ELR (cell line): ENCODE data around the gene UVRAG.

Experiments
- DNase-seq: peaks from one replicate; pipeline ENCODE4 v3.0.0-alpha.2; 2015; ENCODE audit warnings: low read depth

UVRAG gene

DNA sequence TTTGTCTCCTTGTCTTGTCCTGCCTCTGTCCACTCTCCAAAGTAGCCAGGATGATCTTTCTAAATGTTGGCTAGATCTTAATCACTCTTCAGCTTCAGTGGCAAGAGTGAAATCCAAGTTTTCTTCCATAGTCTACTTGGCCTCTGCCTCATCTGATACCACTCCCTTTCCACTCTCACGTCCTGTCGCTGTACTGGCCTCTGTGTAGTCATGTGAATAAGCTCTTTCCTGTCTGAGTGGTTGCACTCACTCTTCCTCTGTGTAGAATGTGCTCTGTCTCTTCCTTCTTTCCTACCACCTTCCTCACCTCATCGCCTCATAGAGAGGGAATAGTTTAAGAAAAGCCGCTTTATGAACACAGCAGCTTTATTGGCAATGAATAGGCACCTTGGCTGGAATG is 304.8 kb downstream of the UVRAG start:
- no peak for DNase-seq

DNA sequence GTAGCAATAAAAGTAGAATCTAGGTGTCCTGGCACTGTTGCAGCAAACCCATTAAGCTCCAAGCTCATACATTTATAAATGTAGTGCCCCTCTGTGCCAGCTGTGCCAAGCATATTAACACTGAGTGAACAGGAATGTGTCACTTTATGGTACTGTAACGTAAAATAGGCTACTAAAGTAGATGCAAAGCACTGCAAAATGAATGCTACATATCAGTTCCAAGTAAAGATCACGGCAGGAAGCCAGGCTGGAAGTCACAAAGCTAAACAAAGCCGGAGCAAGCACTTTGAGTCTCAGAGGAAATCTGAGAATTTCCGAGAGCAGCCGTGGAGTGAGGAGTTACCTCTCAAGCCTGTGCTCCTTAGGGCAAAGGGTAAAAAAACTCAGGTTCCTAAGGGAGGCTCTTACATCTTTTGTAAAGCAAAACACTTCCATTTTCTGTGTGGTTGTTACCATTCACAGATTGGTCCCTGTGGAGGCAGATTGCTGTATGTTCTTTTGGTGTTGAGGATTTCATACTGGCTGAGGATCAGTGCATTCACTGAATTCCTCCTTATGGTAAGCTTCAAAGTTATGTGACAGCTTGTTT is 305.6 kb downstream of the UVRAG start:
- DNase-seq, result no peak

- no peak for DNase-seq
Measured at GRCh38 chr11:76123248-76123647, 308.2 kb downstream of the UVRAG start.

DNA sequence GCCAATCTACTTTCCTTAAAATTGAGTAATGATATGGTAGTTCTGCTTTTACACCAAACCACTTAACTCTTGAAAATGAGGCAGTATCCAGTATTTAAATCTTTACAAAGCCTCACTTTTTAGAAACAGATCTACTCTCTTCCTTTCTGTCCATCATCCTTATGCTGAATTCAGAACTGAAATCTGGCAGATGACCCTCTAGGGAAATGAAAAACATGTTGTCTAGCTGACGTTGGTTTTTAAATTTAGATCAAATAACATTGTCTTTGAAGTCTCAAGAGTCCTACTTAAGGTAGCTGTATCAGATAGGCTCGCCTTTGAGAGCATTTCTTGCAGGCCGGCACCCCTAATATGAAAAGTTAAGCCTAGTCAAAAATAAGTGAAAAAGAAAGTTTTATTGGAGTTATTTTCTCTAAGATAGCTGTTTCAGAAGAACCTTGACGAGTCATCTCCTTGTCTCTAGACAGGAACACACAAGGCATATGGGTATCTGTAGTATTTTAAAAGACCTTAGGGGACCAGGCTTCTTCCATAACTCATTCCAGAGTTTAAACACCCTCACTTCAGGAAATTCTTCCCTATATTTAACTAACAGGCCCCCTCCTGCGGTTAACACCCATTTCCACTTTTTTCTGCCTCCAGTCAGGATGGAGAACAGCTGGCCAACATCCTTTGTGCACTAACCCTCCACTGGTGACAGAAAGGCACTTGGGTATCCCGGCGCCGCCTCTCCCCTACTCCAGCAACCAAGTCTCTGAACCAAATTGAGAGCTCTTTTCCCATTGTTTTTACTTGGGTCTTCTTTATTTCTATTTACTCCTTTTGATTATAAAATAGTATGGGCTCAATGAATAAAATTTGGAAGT is 310.1 kb downstream of the UVRAG start:
- DNase-seq, result no peak

GRCh38 chr11:76129729-76130128 is 314.7 kb downstream of the UVRAG start:
- DNase-seq, result no peak

DNA sequence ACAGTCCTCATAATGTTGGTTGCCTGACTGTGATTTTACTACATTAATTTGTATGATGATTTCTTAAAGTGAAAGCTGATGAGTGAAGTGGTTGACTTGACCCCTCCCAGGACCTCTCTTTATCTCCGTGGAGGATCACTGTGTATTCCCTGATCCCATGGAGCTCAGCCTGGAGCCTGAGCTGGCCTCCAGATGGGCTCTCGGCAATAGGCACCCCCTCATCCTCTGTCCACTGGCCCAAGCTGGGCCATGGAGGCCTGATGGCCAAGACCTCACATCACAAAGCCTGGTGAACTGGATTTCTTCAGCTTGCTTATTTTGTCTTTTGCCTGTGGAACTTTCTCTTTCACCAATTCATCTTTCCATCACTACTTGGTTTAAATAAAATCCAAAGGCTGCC is 316.1 kb downstream of the UVRAG start:
- DNase-seq, result no peak

DNA sequence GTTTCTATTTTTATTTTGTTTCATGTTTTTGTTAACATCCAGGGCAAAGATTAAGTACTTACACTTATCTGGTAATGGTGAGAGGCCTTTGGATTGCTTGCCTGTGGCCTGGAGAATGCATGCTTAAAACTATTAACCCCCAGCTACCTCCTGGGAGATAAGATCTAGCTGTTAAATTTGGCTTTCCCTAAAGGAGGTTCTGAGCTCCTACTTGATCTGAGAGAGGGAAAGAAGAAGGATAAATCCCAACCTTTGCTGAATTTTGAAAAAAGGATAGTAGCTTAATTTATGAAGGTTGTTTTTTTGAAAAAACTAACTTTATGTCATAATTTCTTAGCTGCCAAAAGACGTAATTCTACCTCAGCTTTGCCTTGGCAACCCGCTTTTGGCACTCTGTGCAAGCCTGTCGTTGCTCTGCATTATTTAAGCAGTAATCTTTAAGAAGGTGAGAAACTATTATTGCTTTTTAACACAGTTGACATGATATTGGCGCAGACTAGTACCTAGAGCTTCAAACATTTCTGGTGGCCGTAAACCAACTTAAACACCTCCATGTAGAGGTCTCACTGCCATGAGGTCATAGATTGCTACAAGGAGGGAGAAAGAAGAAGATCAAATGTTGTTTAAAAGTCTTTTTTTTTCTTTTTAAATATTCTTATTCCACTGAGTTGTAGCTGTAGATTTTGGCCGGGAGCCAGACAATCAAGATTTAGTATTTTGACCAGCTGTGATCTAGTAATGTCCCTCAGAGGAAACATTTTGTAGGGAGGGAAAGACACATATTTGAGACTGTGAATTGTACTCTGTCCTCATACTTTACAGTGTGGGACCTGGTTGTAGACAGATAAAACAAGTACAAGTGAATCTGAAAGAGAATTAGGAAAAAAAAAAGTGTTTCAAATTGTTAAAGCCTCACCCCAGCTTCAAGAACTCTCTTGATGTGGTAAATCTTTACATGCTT is 316.9 kb downstream of the UVRAG start:
- no peak for DNase-seq

DNA sequence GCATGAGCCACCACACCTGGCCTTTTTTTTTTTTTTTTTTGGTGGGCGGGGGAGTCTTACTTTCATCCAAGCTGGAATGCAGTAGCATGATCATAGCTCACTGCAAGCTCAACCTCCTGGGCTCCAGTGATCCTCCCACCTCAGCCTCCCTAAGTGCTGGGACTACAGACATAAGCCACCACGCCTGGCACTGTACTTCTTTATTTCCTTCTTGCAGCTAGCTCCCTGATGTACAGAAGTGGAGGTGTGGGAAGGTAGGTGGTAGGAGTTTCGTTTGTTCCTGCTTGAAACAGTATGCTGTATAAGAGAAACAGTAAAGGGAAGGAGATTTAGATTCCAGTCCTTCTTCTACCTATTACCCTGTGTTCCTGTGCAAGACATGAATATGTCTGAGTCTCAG is 319.2 kb downstream of the UVRAG start:
- no peak for DNase-seq

GRCh38 chr11:76135491-76135890 is 320.5 kb downstream of the UVRAG start:
- DNase-seq, result no peak

GRCh38 chr11:76139314-76139713 is 324.3 kb downstream of the UVRAG start:
- no peak for DNase-seq

GRCh38 chr11:76140912-76141574 is 326.0 kb downstream of the UVRAG start:
- no peak for DNase-seq

DNA sequence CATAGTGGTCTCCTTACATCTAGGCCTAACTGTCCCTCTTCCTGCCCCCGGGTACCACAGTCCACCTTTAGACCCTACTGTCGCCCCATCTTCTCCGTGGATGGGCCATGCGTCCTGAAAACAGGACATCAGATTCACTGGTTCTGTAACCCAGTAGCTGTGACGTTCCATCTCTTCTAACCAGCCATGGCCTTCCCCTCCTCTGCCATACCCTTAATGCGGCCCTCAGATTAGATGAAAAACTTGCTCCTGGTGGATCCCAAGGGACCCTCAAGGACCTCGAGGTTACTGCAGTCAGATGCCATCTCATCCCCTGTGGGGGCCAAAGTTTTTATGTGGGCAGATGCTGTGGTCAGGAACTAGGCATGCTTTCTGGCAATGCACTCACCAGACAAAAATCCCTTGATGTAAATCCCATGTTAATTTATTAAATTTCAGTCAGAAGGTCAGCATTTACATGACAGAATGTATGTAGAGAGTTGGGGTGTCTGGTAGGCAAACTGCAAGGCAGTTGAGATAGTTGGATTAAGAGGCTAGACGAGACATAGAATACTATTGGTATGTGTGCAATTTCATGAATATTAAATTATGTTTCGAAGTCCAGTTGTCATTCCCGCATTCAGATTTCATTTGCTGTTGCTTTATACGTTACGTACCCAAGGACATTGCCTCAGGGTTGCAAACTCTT is 327.0 kb downstream of the UVRAG start:
- no peak for DNase-seq

DNA sequence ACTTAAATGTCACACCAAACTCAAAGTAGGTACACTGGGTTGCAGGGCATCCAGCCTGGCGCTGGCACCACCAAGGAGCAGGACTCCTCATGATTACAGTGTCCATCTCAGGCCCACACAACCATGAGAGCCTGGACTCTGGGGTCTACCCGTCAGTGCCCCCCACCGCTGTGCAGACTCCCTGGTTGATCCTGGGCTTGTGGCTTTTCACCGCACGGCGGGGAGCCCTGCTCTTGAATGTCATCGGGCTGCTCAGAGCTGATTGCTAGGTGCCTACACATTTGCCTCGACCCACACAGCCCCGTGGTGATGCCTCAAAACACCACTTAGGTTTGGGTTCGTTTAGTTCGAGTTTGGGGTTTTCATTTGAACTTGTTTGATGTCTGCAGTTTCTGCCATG is 328.3 kb downstream of the UVRAG start:
- DNase-seq, result no peak

GRCh38 chr11:76147106-76147740 is 332.2 kb downstream of the UVRAG start:
- no peak for DNase-seq

- no peak for DNase-seq
Measured at GRCh38 chr11:76148231-76148630, 333.2 kb downstream of the UVRAG start.

DNA sequence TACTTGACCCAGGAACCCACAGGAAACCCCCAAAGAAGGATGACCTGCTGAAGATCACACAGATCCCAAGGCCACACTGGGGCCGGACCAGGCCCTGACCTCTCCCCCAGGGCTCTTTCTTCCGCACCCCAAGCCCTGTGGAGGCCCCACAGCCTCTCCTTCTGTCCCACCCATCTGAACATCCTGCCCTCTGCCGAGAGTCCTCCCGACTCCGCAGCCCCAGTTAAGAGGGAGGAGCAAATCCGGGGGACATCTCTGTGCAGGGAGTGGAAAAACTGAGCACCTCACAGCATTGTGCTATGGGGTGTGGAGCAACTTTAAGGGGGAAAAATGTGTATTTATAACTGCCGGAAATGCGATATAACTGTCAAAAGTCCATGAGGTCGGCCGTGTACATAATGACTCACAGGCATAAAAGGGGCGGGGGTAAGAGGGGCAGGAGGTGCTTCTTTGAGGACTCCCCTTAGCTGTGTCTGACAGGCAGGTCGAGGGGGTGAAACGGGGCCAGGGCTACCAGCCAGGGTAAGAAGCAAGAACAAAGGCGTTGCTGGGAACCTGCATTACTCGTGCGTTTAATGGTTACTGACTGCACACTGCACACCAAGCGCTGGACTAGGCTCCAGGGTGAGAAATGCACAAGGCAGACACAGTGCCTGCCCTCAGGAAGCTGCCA is 334.1 kb downstream of the UVRAG start:
- no peak for DNase-seq

DNA sequence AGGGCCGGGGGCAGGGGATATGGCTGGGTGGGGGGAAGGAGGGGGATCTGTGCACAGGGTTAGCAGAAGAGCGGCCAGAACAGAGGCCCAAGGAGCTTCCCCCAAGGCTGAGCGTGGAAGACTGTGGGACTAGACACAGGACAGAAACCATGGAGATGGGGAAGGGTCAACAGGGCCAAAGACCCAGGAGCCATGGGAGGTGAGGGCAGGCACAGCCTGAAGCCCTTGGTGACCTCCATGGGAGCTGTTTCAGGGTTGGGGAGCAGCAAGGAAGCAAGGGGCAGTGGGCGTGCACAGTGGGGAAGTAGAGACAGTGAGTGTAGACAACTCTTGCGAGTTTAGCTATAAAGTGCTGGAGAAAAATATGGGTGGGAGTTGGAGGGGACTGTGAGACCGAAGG is 334.7 kb downstream of the UVRAG start:
- no peak for DNase-seq

- DNase-seq, result no peak
Measured at GRCh38 chr11:76150141-76150540, 335.1 kb downstream of the UVRAG start.

- no peak for DNase-seq
Measured at GRCh38 chr11:76151556-76152085, 336.6 kb downstream of the UVRAG start.

GRCh38 chr11:76152086-76152681 is 337.2 kb downstream of the UVRAG start:
- peak; percentile 68 for DNase-seq
